Endothelial cell of umbilical vein (primary cell): ENCODE measurements around the gene HK1. TPM values are rescaled to one million over a fixed set of nuclear protein-coding genes. Genes with fewer than 3 reads are reported as not detected.

Experiments used
- BruUV-seq: library from RNA; stranded (reverse); fragments of 400-500 nt; replicated peaks from 2 replicates; lab custom pipeline; 2021; lab: Mats Ljungman, UMichigan
- CTCF ChIA-PET: fragments of 300-600, 350-600 bp; sonication (Branson Sonifier 250); formaldehyde crosslinking; loops from one replicate; lab custom pipeline; 2021; ENCODE audit warnings: antibody characterized with exemption, inconsistent platforms; lab: Charles Lee
- POLR2A ChIA-PET: fragments of 300-600, 350-600 bp; sonication (Branson Sonifier 250); formaldehyde crosslinking; loops from one replicate; lab custom pipeline; 2021; ENCODE audit warnings: antibody characterized with exemption, inconsistent platforms; lab: Charles Lee
- DNase-seq: peaks from one replicate; pipeline ENCODE4 v3.0.0-alpha.2; 2011; ENCODE audit warnings: low read depth, low spot score
- FAIRE-seq: peaks from 2 replicates; lab custom pipeline; 2011; peaks lifted over from hg19 to GRCh38; lab: Jason Lieb, UNC
- H2AFZ ChIP-seq: 2 replicates; pipeline ENCODE4 v1.6.0; 2012; ENCODE audit warnings: low read depth, low read length, control low read depth, inconsistent platforms
- H3K27ac ChIP-seq: 2 replicates; pipeline ENCODE4 v1.5.1; 2011; ENCODE audit warnings: low read depth, mild to moderate bottlenecking, control low read depth, low read length, moderate library complexity; ENCODE audit not compliant: insufficient read depth
- H3K27me3 ChIP-seq, 2 experiments: 2 replicates each; pipeline versions ENCODE4 v1.6.0 to v1.6.1; 2011; ENCODE audit warnings: low read length in 2 of 2, mixed read lengths in 1 of 2; ENCODE audit not compliant: control insufficient read depth in 2 of 2, insufficient read depth in 2 of 2
- H3K36me3 ChIP-seq, 2 experiments: 2 replicates in 1 of 2; 3 replicates in 1 of 2; pipeline ENCODE4 v1.5.1; 2011; ENCODE audit warnings: low read length in 2 of 2, mild to moderate bottlenecking in 1 of 2, moderate library complexity in 1 of 2; ENCODE audit not compliant: control insufficient read depth in 2 of 2, insufficient read depth in 2 of 2; ENCODE audit errors: extremely low read depth in 1 of 2
- H3K4me1 ChIP-seq: 3 replicates; pipeline ENCODE4 v1.5.1; 2011; ENCODE audit warnings: mild to moderate bottlenecking, low read length; ENCODE audit not compliant: control insufficient read depth, insufficient read depth; ENCODE audit errors: extremely low read depth
- H3K4me2 ChIP-seq: 2 replicates; pipeline ENCODE4 v1.6.1; 2011; ENCODE audit warnings: low read length, control low read depth, mixed read lengths; ENCODE audit not compliant: insufficient read depth
- H3K4me3 ChIP-seq, 3 experiments: fragments of 200-600 bp in 1 of 3; sonication (generic), shearing (Covaris generic) in 1 of 3; replicated peaks in 1 of 3; 2 replicates each; pipeline ENCODE4 v1.5.1; 2011 to 2016; ENCODE audit warnings: control low read depth in 3 of 3, low read length in 3 of 3, mild to moderate bottlenecking in 2 of 3, inconsistent platforms in 1 of 3, low read depth in 1 of 3, moderate library complexity in 1 of 3; ENCODE audit not compliant: insufficient read depth in 1 of 3
- H3K79me2 ChIP-seq: 2 replicates; pipeline ENCODE4 v1.6.0; 2012; ENCODE audit warnings: low read length, inconsistent platforms; ENCODE audit not compliant: control insufficient read depth, insufficient read depth
- H3K9ac ChIP-seq: replicated peaks from 2 replicates; pipeline ENCODE3; 2011; ENCODE audit warnings: low read length, control low read depth; ENCODE audit not compliant: insufficient read depth; ENCODE audit errors: extremely low read depth
- H3K9me1 ChIP-seq: replicated peaks from 3 replicates; pipeline ENCODE4 v1.6.0; 2011; ENCODE audit warnings: mild to moderate bottlenecking, low read length; ENCODE audit not compliant: control insufficient read depth, insufficient read depth; ENCODE audit errors: extremely low read depth
- H3K9me3 ChIP-seq: replicated peaks from 2 replicates; pipeline ENCODE4 v1.5.1; 2012; ENCODE audit warnings: low read length, inconsistent platforms; ENCODE audit not compliant: control insufficient read depth, insufficient read depth
- H4K20me1 ChIP-seq: replicated peaks from 2 replicates; pipeline ENCODE3; 2011; ENCODE audit warnings: mild to moderate bottlenecking, low read length; ENCODE audit not compliant: control insufficient read depth, insufficient read depth; ENCODE audit errors: extremely low read depth
- CTCF ChIP-seq, 2 donors: IDR thresholded peaks; 1 replicate in 1 of 2; 2 replicates in 1 of 2; pipeline ENCODE4 v1.5.1; 2011; ENCODE audit warnings: low read length in 2 of 2, mild to moderate bottlenecking in 2 of 2, moderate library complexity in 2 of 2, control low read depth in 1 of 2, inconsistent platforms in 1 of 2, low read depth in 1 of 2; ENCODE audit not compliant: insufficient read depth in 1 of 2; ENCODE audit errors: extremely low read depth in 1 of 2
- EZH2 ChIP-seq: IDR thresholded peaks from 2 replicates; pipeline ENCODE4 v1.6.1; 2012; ENCODE audit warnings: borderline replicate concordance, low read depth, mild to moderate bottlenecking, moderate library complexity, low read length, inconsistent platforms; ENCODE audit not compliant: severe bottlenecking
- FOS ChIP-seq: IDR thresholded peaks from 2 replicates; pipeline ENCODE4 v1.6.1; 2011; ENCODE audit warnings: mild to moderate bottlenecking, low read length, moderate library complexity, borderline replicate concordance; ENCODE audit not compliant: insufficient read depth
- GATA2 ChIP-seq: IDR thresholded peaks from 2 replicates; pipeline ENCODE4 v1.7.0; 2011; ENCODE audit warnings: low read depth, mild to moderate bottlenecking, moderate library complexity, mixed read lengths, low read length; ENCODE audit not compliant: insufficient read length, insufficient read depth
- JUN ChIP-seq: IDR thresholded peaks from 2 replicates; pipeline ENCODE4 v1.6.1; 2011; ENCODE audit warnings: borderline replicate concordance, low read depth; ENCODE audit not compliant: insufficient read length, insufficient read depth
- MAX ChIP-seq: IDR thresholded peaks from 2 replicates; pipeline ENCODE4 v1.6.1; 2011; ENCODE audit not compliant: insufficient read depth, insufficient read length
- MYC ChIP-seq: IDR thresholded peaks from one replicate; pipeline ENCODE4 v1.6.1; 2011; ENCODE audit warnings: mild to moderate bottlenecking, low read depth, low read length
- POLR2A ChIP-seq: IDR thresholded peaks from 2 replicates; pipeline ENCODE4 v1.6.1; 2012; ENCODE audit warnings: low read depth, mild to moderate bottlenecking, control low read depth, low read length
- POLR2AphosphoS5 ChIP-seq: IDR thresholded peaks from 2 replicates; pipeline ENCODE4 v1.6.1; 2012; ENCODE audit warnings: low read depth, mild to moderate bottlenecking, control low read depth, low read length, moderate library complexity; ENCODE audit not compliant: insufficient read depth
- dilution Hi-C: fragments of 300-500 bp; cut with MboI; formaldehyde crosslinking; loops from one replicate; pipeline ENCODE4 v1.15.0; 2019; ENCODE audit warnings: low sequenced_read_pairs; ENCODE audit not compliant: extremely low pct_ligation_motif_present
- intact Hi-C: fragments of 100-400 bp; cut with micrococcal nuclease; formaldehyde crosslinking; loops from one replicate; pipeline ENCODE4 v1.10.0; 2022
- polyA plus RNA-seq, 4 experiments: library from polyadenylated mRNA; depleted of rRNA in 3 of 4; stranded (reverse) in 3 of 4; unstranded in 1 of 4; fragments of >200 nt; gene quantifications; 2 replicates each; pipeline versions ENCODE4 v1.2.1 to v1.2.3, GENCODE V29; 2011 to 2012; ENCODE audit warnings: missing spikeins in 1 of 4
- total RNA-seq: library from RNA; stranded (reverse); gene quantifications from 2 replicates; pipeline ENCODE4 v1.2.3, GENCODE V29; 2021

HK1 gene
- total and polyA plus RNA-seq, 2 donors (not counting 3 experiments of a cell fraction or from before 2014, with no cell fraction given): 50.8 to 121 TPM

- Histone ChIP-seq H3K36me3 (no peaks in the 10 kb centered on the region), H3K9me3 (no peaks in the 10 kb centered on the region), H3K27ac (no peak overlapping the region), H3K27me3 (no peaks in the 10 kb centered on the region), H3K4me3 (no peak overlapping the region), H4K20me1 (no peaks in the 10 kb centered on the region), H3K9me1 (no peaks in the 10 kb centered on the region), H3K4me2 (no peak overlapping the region), H3K9ac (no peak overlapping the region), H3K4me1 (peaks cover 20% of the 10 kb centered on the region), H2AFZ (no peak overlapping the region), H3K79me2 (no peaks in the 10 kb centered on the region)
- FAIRE-seq (no peak), DNase-seq (no peak)
- POLR2A ChIA-PET: no interaction called here
- intact Hi-C loops: loop anchor here (10.0 kb wide), 1 partner anchor 415 kb away; no protein-coding TSS in a partner anchor
- CTCF ChIA-PET: interaction anchor here (1.8 kb wide), 1 partner anchor 162 kb away, joined by 10 read pairs; no protein-coding TSS in a partner anchor
- no peak for TF ChIP-seq CTCF (IDR thresholded peaks at IDR 0.05; ENCODE audit: extremely low read depth in 1 of 2, insufficient read depth in 1 of 2, low read depth in 1 of 2, low read length in 2 of 2)
- TF ChIP-seq EZH2: no peak
- TF ChIP-seq POLR2A: no peak
- no peak for TF ChIP-seq JUN
- BruUV-seq: no TSS peak
- dilution Hi-C loops: loop anchor here (25.0 kb wide), 1 partner anchor 157 kb away; no protein-coding TSS in a partner anchor
These were observed 48.2 kb upstream of the HK1 start for GRCh38 chr10:69230128-69230527.

- H3K27me3 ChIP-seq: no peaks in the 10 kb centered on the region
- no peaks in the 10 kb centered on the region for H4K20me1 ChIP-seq
- dilution Hi-C loops: loop anchor here (25.0 kb wide), 1 partner anchor 155 kb away; no protein-coding TSS in a partner anchor
- no peak overlapping the region for H3K4me3 ChIP-seq
- no TSS peak for BruUV-seq
- no peak overlapping the region for H3K4me2 ChIP-seq
- peaks cover 12% of the 10 kb centered on the region for H3K4me1 ChIP-seq
- H3K27ac ChIP-seq: no peak overlapping the region
- H3K9me1 ChIP-seq: no peaks in the 10 kb centered on the region
- no peaks in the 10 kb centered on the region for H3K9me3 ChIP-seq
- DNase-seq: no peak
- ChIA-PET POLR2A (no interaction called here), CTCF (interaction anchor here (1.2 to 6.4 kb wide), 5 partner anchors 160 to 227 kb away, joined by 3 to 103 read pairs (median 4); no protein-coding TSS in a partner anchor)
- FAIRE-seq: peak; percentile 82
- H2AFZ ChIP-seq: no peak overlapping the region
- no peak for TF ChIP-seq GATA2
- TF ChIP-seq POLR2AphosphoS5: no peak
- no peak for TF ChIP-seq EZH2
- TF ChIP-seq FOS: no peak
- TF ChIP-seq JUN: no peak
- no peak for TF ChIP-seq POLR2A
- TF ChIP-seq MYC: no peak
- no peak for TF ChIP-seq MAX
- TF ChIP-seq CTCF (IDR thresholded peaks at IDR 0.05; ENCODE audit: extremely low read depth in 1 of 2, insufficient read depth in 1 of 2, low read depth in 1 of 2, low read length in 2 of 2): no peak
- H3K79me2 ChIP-seq: no peaks in the 10 kb centered on the region
- no peak overlapping the region for H3K9ac ChIP-seq
- intact Hi-C loops: loop anchor here (10.0 kb wide), 1 partner anchor 413 kb away; no protein-coding TSS in a partner anchor
- H3K36me3 ChIP-seq: no peaks in the 10 kb centered on the region
These were observed 46.0 kb upstream of the HK1 start for GRCh38 chr10:69232252-69232651.
